ENCODE results near the gene CCL20. TPM values are rescaled to one million over a fixed set of nuclear protein-coding genes. Genes with fewer than 3 reads are reported as not detected.

CCL20 gene
- total and polyA plus RNA-seq, 2 of the 13 experiments (the other 11 are each of a cell fraction or from before 2014, with no cell fraction given) = 223 to 903 TPM

GRCh38 chr2:227818675-227819397 is 5.2 kb downstream of the CCL20 start (continued):
- TF ChIP-seq ATF4 (CRISPR knock-in tag; IDR thresholded peaks at IDR 0.05) (peak in 1 of 2 experiments; percentile 91; a peak in 2 of 4 replicates), ZNF709 (CRISPR knock-in tag; IDR thresholded peaks at IDR 0.05) (peak; percentile 94; the same call in 1 of the 2 replicates), KMT2B (CRISPR knock-in tag; IDR thresholded peaks at IDR 0.05) (peak; percentile 73), ZBTB42 (CRISPR knock-in tag; IDR thresholded peaks at IDR 0.05) (0 out of 2 replicates have a peak, but pooled peaks have one; percentile 88), DDIT3 (CRISPR knock-in tag; IDR thresholded peaks at IDR 0.05) (no peak), ZNF253 (CRISPR knock-in tag; IDR thresholded peaks at IDR 0.05; ENCODE audit: borderline replicate concordance) (peak; percentile 74; the same call in 1 of the 2 replicates), RAD51 (IDR thresholded peaks at IDR 0.05; ENCODE audit: borderline replicate concordance) (no peak), LCORL (IDR thresholded peaks at IDR 0.05) (peak; percentile 87), LCORL (CRISPR knock-in tag; IDR thresholded peaks at IDR 0.05) (peak; percentile 100), PHB2 (IDR thresholded peaks at IDR 0.05; ENCODE audit: partially characterized antibody) (no peak), HDAC2 (CRISPR knock-in tag; IDR thresholded peaks at IDR 0.05) (peak; percentile 99), NFE2L1 (CRISPR knock-in tag; IDR thresholded peaks at IDR 0.05; ENCODE audit: borderline replicate concordance) (no peak), ZNF710 (CRISPR knock-in tag; IDR thresholded peaks at IDR 0.05; ENCODE audit: borderline replicate concordance) (peak; percentile 99; the same call in 1 of the 2 replicates), SALL1 (CRISPR knock-in tag; IDR thresholded peaks at IDR 0.05) (peak; percentile 100), ZFP41 (CRISPR knock-in tag; IDR thresholded peaks at IDR 0.05; ENCODE audit: borderline replicate concordance) (0 out of 2 replicates have a peak, but pooled peaks have one; percentile 46), ZNF746 (CRISPR knock-in tag; IDR thresholded peaks at IDR 0.05) (peak; percentile 99), HNF1B (CRISPR knock-in tag; IDR thresholded peaks at IDR 0.05) (peak; percentile 99), ZNF652 (CRISPR knock-in tag; IDR thresholded peaks at IDR 0.05; ENCODE audit: borderline replicate concordance, low read depth) (peak; percentile 70; the same call in 1 of the 2 replicates), ZNF883 (CRISPR knock-in tag; IDR thresholded peaks at IDR 0.05; ENCODE audit: not compliant biosample characterization) (no peak), DNMT3B (CRISPR knock-in tag; conservative IDR thresholded peaks at IDR 0.05) (0 out of 2 replicates have a peak, but pooled peaks have one; percentile 11), ATRX (CRISPR knock-in tag; IDR thresholded peaks at IDR 0.05; ENCODE audit: borderline replicate concordance) (no peak), ZNF350 (CRISPR knock-in tag; IDR thresholded peaks at IDR 0.05; ENCODE audit: borderline replicate concordance, low read depth) (peak; percentile 99), CERS6 (CRISPR knock-in tag; IDR thresholded peaks at IDR 0.05) (no peak), SP1 (IDR thresholded peaks at IDR 0.05) (no peak), SP1 (CRISPR knock-in tag; IDR thresholded peaks at IDR 0.05) (no peak)
